HepG2 (cell line): Measurements from ENCODE around the gene PMEL. TPM values are rescaled to one million over a fixed set of nuclear protein-coding genes. Genes with fewer than 3 reads are reported as not detected.
A peak's percentile ranks its signal among the peaks of the same experiment; 100 is the strongest.

Source experiments
- CBFB ChIP-seq: sonication (generic); formaldehyde crosslinking; IDR thresholded peaks from 2 replicates; pipeline ENCODE4 v1.4.0; 2020; ENCODE audit warnings: missing genetic modification reagents
- FLYWCH1 ChIP-seq: sonication (generic); formaldehyde crosslinking; IDR thresholded peaks from 2 replicates; pipeline ENCODE4 v1.8.1; 2023; ENCODE audit warnings: mild to moderate bottlenecking, missing genetic modification reagents
- FOXM1 ChIP-seq: sonication (generic); formaldehyde crosslinking; IDR thresholded peaks from 2 replicates; pipeline ENCODE4 v1.5.0; 2020; ENCODE audit warnings: missing genetic modification reagents
- FOXO1 ChIP-seq: sonication (generic); formaldehyde crosslinking; IDR thresholded peaks from 2 replicates; pipeline ENCODE4 v1.4.0; 2020; ENCODE audit warnings: missing genetic modification reagents
- GZF1 ChIP-seq: sonication (generic); formaldehyde crosslinking; IDR thresholded peaks from 2 replicates; pipeline ENCODE4 v1.5.1; 2020; ENCODE audit warnings: mild to moderate bottlenecking, missing genetic modification reagents
- KDM4B ChIP-seq: sonication (generic); formaldehyde crosslinking; IDR thresholded peaks from 2 replicates; pipeline ENCODE4 v1.4.0; 2020; ENCODE audit warnings: missing genetic modification reagents
- MBD4 ChIP-seq: IDR thresholded peaks from 2 replicates; pipeline ENCODE4 v1.6.1; 2012; ENCODE audit warnings: low read length, inconsistent platforms, borderline replicate concordance
- MTA1 ChIP-seq: sonication (generic); formaldehyde crosslinking; IDR thresholded peaks from 2 replicates; pipeline ENCODE4 v1.4.0; 2020; ENCODE audit warnings: missing genetic modification reagents, mild to moderate bottlenecking, borderline replicate concordance
- MTERF4 ChIP-seq: sonication (generic); formaldehyde crosslinking; IDR thresholded peaks from 2 replicates; pipeline ENCODE4 v1.8.0; 2023; ENCODE audit warnings: mild to moderate bottlenecking, missing genetic modification reagents
- NR2F1 ChIP-seq, 2 experiments: fragments of 450-650 bp in 1 of 2; formaldehyde crosslinking in 1 of 2; IDR thresholded peaks; 2 replicates each; pipeline versions ENCODE4 v1.5.0 to v1.6.1; 2016 to 2020; ENCODE audit warnings: mild to moderate bottlenecking in 1 of 2, missing compliant biosample characterization in 1 of 2, missing genetic modification reagents in 1 of 2, moderate library complexity in 1 of 2
- PREB ChIP-seq: sonication (generic); formaldehyde crosslinking; IDR thresholded peaks from 2 replicates; pipeline ENCODE4 v1.4.0; 2020; ENCODE audit warnings: missing genetic modification reagents
- RBAK ChIP-seq: sonication (generic); formaldehyde crosslinking; IDR thresholded peaks from 2 replicates; pipeline ENCODE4 v1.5.1; 2020; ENCODE audit warnings: mild to moderate bottlenecking, missing genetic modification reagents
- RNF2 ChIP-seq: fragments of 450-650 bp; conservative IDR thresholded peaks from 2 replicates; pipeline ENCODE4 v1.6.1; 2016; ENCODE audit warnings: low read depth
- SMAD9 ChIP-seq: sonication (generic); formaldehyde crosslinking; IDR thresholded peaks from 2 replicates; pipeline ENCODE4 v1.5.1; 2020; ENCODE audit warnings: mild to moderate bottlenecking, missing genetic modification reagents
- TGIF2 ChIP-seq: IDR thresholded peaks from 2 replicates; pipeline ENCODE4 v1.6.1; 2016; ENCODE audit warnings: control low read depth, missing compliant biosample characterization
- TP53 ChIP-seq: sonication (generic); formaldehyde crosslinking; conservative IDR thresholded peaks from 2 replicates; pipeline ENCODE4 v1.4.0; 2020; ENCODE audit warnings: missing genetic modification reagents
- ZBTB4 ChIP-seq: sonication (generic); formaldehyde crosslinking; IDR thresholded peaks from 2 replicates; pipeline ENCODE4 v1.4.0; 2020; ENCODE audit warnings: missing genetic modification reagents, mild to moderate bottlenecking, borderline replicate concordance
- ZFP90 ChIP-seq: sonication (generic); formaldehyde crosslinking; IDR thresholded peaks from 2 replicates; pipeline ENCODE4 v1.8.0; 2022; ENCODE audit warnings: missing genetic modification reagents, mild to moderate bottlenecking, inconsistent platforms, borderline replicate concordance
- ZNF362 ChIP-seq: sonication (generic); formaldehyde crosslinking; IDR thresholded peaks from 2 replicates; pipeline ENCODE4 v1.4.0; 2020; ENCODE audit warnings: missing genetic modification reagents, mild to moderate bottlenecking, borderline replicate concordance
- ZNF549 ChIP-seq: sonication (generic); formaldehyde crosslinking; IDR thresholded peaks from 2 replicates; pipeline ENCODE4 v1.5.0; 2020; ENCODE audit warnings: missing genetic modification reagents
- ZUFSP ChIP-seq: sonication (generic); formaldehyde crosslinking; IDR thresholded peaks from 2 replicates; pipeline ENCODE4 v1.9.0; 2021; ENCODE audit warnings: missing genetic modification reagents, mild to moderate bottlenecking, borderline replicate concordance
- polyA plus RNA-seq, 8 experiments: library from polyadenylated mRNA; depleted of rRNA in 3 of 8; stranded (reverse) in 7 of 8; unstranded in 1 of 8; fragments of >200 nt; fragmentation: Illumina TruSeq in 4 of 8; extraction: Trizol in 4 of 8; gene quantifications; 2 replicates each; pipeline versions ENCODE4 v1.2.1 to v1.2.3, GENCODE V29; 2011 to 2016; ENCODE audit warnings: low read depth in 4 of 8, missing spikeins in 1 of 8, mixed read lengths in 1 of 8; ENCODE audit not compliant: insufficient read depth in 1 of 8
- total RNA-seq, 5 experiments: library from RNA; depleted of rRNA; stranded (reverse); fragments of >200 nt; fragmentation: Illumina TruSeq; extraction: Trizol; gene quantifications; 2 replicates each; pipeline ENCODE4 v1.2.3, GENCODE V29; 2016; ENCODE audit warnings: low read depth in 1 of 5

PMEL gene
- total and polyA plus RNA-seq, 2 of the 13 experiments (the other 11 are each of a cell fraction or from before 2014, with no cell fraction given): 0.49 to 3.3 TPM

GRCh38 chr12:55927588-55928502, 38.0 kb downstream of the PMEL start, which contains the start of gene PYM1 (continued):
- no peak for TF ChIP-seq TGIF2 (CRISPR knock-in tag)
- TF ChIP-seq GZF1 (CRISPR knock-in tag): no peak
- TF ChIP-seq FLYWCH1 (CRISPR knock-in tag): 0 out of 2 replicates have a peak, but pooled peaks have one; percentile 62
- TF ChIP-seq ZNF549 (CRISPR knock-in tag): no peak
- peak; percentile 50; the same call in 1 of the 2 replicates for TF ChIP-seq KDM4B (CRISPR knock-in tag)
- TF ChIP-seq FOXM1 (CRISPR knock-in tag): no peak
- no peak for TF ChIP-seq PREB (CRISPR knock-in tag)
- no peak for TF ChIP-seq SMAD9
- TF ChIP-seq NR2F1 (CRISPR knock-in tag; IDR thresholded peaks at IDR 0.05): peak; percentile 74 to 89
- no peak for TF ChIP-seq ZNF362
- TF ChIP-seq ZBTB4 (CRISPR knock-in tag): no peak
- no peak for TF ChIP-seq CBFB (CRISPR knock-in tag)
- TF ChIP-seq ZFP90: peak; percentile 17; the same call in 1 of the 2 replicates
- TF ChIP-seq MBD4: no peak
- no peak for TF ChIP-seq RBAK (CRISPR knock-in tag)
- TF ChIP-seq RNF2: no peak
- 0 out of 2 replicates have a peak, but pooled peaks have one; percentile 15 for TF ChIP-seq MTA1 (CRISPR knock-in tag)
- no peak; the same call in 1 of the 2 replicates for TF ChIP-seq FOXO1
- TF ChIP-seq ZUFSP (CRISPR knock-in tag): no peak
- TF ChIP-seq MTERF4 (CRISPR knock-in tag): no peak
- TF ChIP-seq TP53: no peak
